Activated T-helper 1 cell treated with anti-CD3 and anti-CD28 coated beads, Interleukin-12 subunit alpha, Interleukin-12 subunit beta, Interleukin-2, Interleukin-4 antibody, amounts not matched to agents 30 ng/mL and 10 ng/mL and 1 ng/mL, durations not matched to agents 14 hours and 24 hours and 36 hours (primary cell): Measurements from ENCODE around the gene SIGLEC11. TPM values are rescaled to one million over a fixed set of nuclear protein-coding genes. Genes with fewer than 3 reads are reported as not detected.
"Not testable (repeated sequence)": the region's sequence is repeated elsewhere in the genome, so short reads cannot be mapped to it uniquely, and the experiment has no call there.

Experiments
- DNase-seq: peaks from one replicate; pipeline ENCODE4 v3.0.0; 2021; ENCODE audit warnings: low spot score
- H3K27ac Mint-ChIP-seq: one replicate; pipeline ENCODE4 v1.8.0; 2021; ENCODE audit warnings: mild to moderate bottlenecking, mixed read lengths
- H3K27me3 Mint-ChIP-seq: one replicate; pipeline ENCODE4 v1.8.0; 2022; ENCODE audit warnings: mild to moderate bottlenecking, moderate library complexity, mixed read lengths; ENCODE audit not compliant: insufficient read depth
- H3K36me3 Mint-ChIP-seq: one replicate; pipeline ENCODE4 v1.8.0; 2021; ENCODE audit warnings: low read depth, mixed read lengths
- H3K4me1 Mint-ChIP-seq: one replicate; pipeline ENCODE4 v1.8.0; 2021; ENCODE audit warnings: low read depth, mixed read lengths
- H3K4me3 Mint-ChIP-seq: one replicate; pipeline ENCODE4 v1.8.0; 2021; ENCODE audit warnings: mild to moderate bottlenecking, moderate library complexity, mixed read lengths
- H3K9me3 Mint-ChIP-seq: one replicate; pipeline ENCODE4 v1.8.0; 2021; ENCODE audit warnings: mixed read lengths
- intact Hi-C: fragments of 100-400 bp; cut with micrococcal nuclease; formaldehyde crosslinking; loops from one replicate; pipeline ENCODE4 v1.15.1; 2024
- total RNA-seq: library from RNA; stranded (reverse); gene quantifications from 2 replicates; pipeline ENCODE4 v1.2.3, GENCODE V29; 2022

SIGLEC11 gene
- total RNA-seq, 1 donor from 2014 or later, result not detected

- DNase-seq, result no peak
- H3K9me3 Mint-ChIP-seq, result no peaks in the 10 kb centered on the region
- intact Hi-C loops, result no loop called here
- H3K4me1 Mint-ChIP-seq, result peaks cover 59% of the 10 kb centered on the region
- H3K4me3 Mint-ChIP-seq, result peak overlapping the region; percentile 47
- H3K27me3 Mint-ChIP-seq, result no peaks in the 10 kb centered on the region
- peak overlapping the region; percentile 34 for H3K27ac Mint-ChIP-seq
- peaks cover 61% of the 10 kb centered on the region for H3K36me3 Mint-ChIP-seq
Measured at GRCh38 chr19:49926515-49926914, 34.5 kb downstream of the SIGLEC11 start.

DNA sequence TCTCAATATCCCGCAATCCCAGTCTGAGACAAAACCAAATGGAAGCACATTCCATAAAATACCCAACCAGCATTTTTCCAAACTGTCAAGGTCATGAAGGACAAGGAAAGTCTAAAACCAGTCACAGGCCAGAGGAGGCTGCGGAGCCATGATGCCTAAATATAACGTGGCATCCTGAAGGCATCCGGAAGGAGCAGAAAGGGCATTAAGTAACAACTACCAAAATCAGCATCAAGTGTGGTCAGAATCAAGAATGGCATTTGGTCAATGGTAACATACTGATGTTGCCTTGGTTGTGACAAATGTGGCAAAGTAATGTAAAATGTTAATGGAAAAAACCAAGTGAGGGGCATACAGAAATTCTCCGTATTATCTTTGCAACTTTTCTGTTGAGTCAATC, 35.5 kb downstream of the SIGLEC11 start:
- intact Hi-C loops, result no loop called here
- no peak for DNase-seq
- H3K9me3 Mint-ChIP-seq, result no peaks in the 10 kb centered on the region
- no peak overlapping the region for H3K27ac Mint-ChIP-seq
- no peaks in the 10 kb centered on the region for H3K27me3 Mint-ChIP-seq
- peak overlapping the region; percentile 59 for H3K4me3 Mint-ChIP-seq
- peaks cover 62% of the 10 kb centered on the region for H3K36me3 Mint-ChIP-seq
- peaks cover 49% of the 10 kb centered on the region for H3K4me1 Mint-ChIP-seq

- intact Hi-C loops, H3K9me3 Mint-ChIP-seq, DNase-seq, H3K27ac Mint-ChIP-seq, H3K4me3 Mint-ChIP-seq, H3K27me3 Mint-ChIP-seq: not testable (repeated sequence)
- Mint-ChIP-seq H3K36me3 (peaks cover 61% of the 10 kb centered on the region), H3K4me1 (peaks cover 42% of the 10 kb centered on the region)
Measured at GRCh38 chr19:49924881-49925210, 36.1 kb downstream of the SIGLEC11 start.

GRCh38 chr19:49924004-49924880, 36.7 kb downstream of the SIGLEC11 start:
- peaks cover 60% of the 10 kb centered on the region for H3K36me3 Mint-ChIP-seq
- no peak for DNase-seq
- H3K4me1 Mint-ChIP-seq, result peaks cover 43% of the 10 kb centered on the region
- no peaks in the 10 kb centered on the region for H3K9me3 Mint-ChIP-seq
- H3K27me3 Mint-ChIP-seq, result no peaks in the 10 kb centered on the region
- H3K4me3 Mint-ChIP-seq, result no peak overlapping the region
- H3K27ac Mint-ChIP-seq, result peak overlapping the region; percentile 23
- intact Hi-C loops, result no loop called here

- Mint-ChIP-seq H3K4me3 (no peak overlapping the region), H3K27ac (peak overlapping the region; percentile 23), H3K36me3 (peaks cover 59% of the 10 kb centered on the region), H3K27me3 (no peaks in the 10 kb centered on the region), H3K4me1 (peaks cover 44% of the 10 kb centered on the region), H3K9me3 (no peaks in the 10 kb centered on the region)
- intact Hi-C loops, result no loop called here
- no peak for DNase-seq
Measured at GRCh38 chr19:49923055-49924003, 37.6 kb downstream of the SIGLEC11 start.

- no peak for DNase-seq
- no peak overlapping the region for H3K4me3 Mint-ChIP-seq
- intact Hi-C loops, result no loop called here
- H3K9me3 Mint-ChIP-seq, result no peaks in the 10 kb centered on the region
- no peaks in the 10 kb centered on the region for H3K27me3 Mint-ChIP-seq
- peaks cover 39% of the 10 kb centered on the region for H3K4me1 Mint-ChIP-seq
- peaks cover 56% of the 10 kb centered on the region for H3K36me3 Mint-ChIP-seq
- H3K27ac Mint-ChIP-seq, result peak overlapping the region; percentile 63
Measured at GRCh38 chr19:49921871-49922795, 38.8 kb downstream of the SIGLEC11 start.

GRCh38 chr19:49920624-49921363, 40.2 kb downstream of the SIGLEC11 start:
- Mint-ChIP-seq H3K36me3 (peaks cover 57% of the 10 kb centered on the region), H3K27ac (no peak overlapping the region), H3K9me3 (no peaks in the 10 kb centered on the region), H3K4me1 (peaks cover 40% of the 10 kb centered on the region), H3K4me3 (no peak overlapping the region), H3K27me3 (no peaks in the 10 kb centered on the region)
- DNase-seq, result no peak
- intact Hi-C loops, result no loop called here

GRCh38 chr19:49918089-49918488, 42.9 kb downstream of the SIGLEC11 start:
- intact Hi-C loops, result no loop called here

DNA sequence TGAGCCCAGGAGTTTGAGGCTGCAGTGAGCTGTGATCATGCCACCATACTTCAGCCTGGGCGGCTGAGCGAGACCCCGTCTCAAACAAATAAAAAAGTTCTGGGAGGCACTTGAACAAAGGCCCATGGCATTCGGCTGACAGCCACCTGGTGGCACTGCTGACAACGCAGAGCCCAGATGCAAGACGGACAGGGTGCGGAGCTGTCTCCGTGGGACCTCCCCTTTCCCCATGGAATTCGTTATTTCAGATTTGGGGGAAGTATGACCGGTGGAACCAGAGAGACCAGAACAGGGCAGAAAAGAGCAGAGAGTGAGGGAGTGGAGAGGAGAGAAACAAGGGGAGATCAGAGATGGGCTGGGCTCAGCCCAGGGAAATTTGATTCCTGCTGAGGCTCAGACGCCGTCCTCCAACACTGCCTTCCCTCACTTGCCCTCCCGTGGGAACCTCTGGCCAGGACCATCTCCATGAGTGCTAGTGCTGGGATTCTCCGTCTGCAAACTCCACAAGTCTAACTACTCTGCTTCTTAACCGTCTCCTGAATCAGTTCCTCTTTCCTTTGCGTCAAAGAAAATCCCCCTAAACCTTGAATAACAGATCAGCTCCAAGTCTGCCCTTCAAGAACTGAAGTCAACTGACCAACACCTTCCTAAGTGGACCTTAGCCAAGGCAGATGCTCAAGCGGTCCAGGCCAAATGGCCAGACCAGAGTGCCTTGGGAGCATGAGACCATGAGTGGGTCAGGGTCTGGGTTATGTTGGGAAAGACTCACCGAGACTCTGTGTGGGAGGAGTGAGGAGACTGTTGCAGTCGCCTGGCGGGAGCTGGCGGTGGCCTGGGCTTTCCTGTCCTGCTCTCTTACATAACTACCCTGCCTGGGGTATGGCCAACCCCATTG, 43.9 kb downstream of the SIGLEC11 start:
- intact Hi-C loops, result no loop called here
- H3K27ac Mint-ChIP-seq, result peak overlapping the region; percentile 74

More at GRCh38 chr19:49918089-49918488, 42.9 kb downstream of the SIGLEC11 start:
- Mint-ChIP-seq H3K27ac (peak overlapping the region; percentile 12), H3K4me3 (no peak overlapping the region), H3K27me3 (no peaks in the 10 kb centered on the region), H3K4me1 (peaks cover 49% of the 10 kb centered on the region), H3K9me3 (no peaks in the 10 kb centered on the region), H3K36me3 (peaks cover 61% of the 10 kb centered on the region)
- no peak for DNase-seq

DNA sequence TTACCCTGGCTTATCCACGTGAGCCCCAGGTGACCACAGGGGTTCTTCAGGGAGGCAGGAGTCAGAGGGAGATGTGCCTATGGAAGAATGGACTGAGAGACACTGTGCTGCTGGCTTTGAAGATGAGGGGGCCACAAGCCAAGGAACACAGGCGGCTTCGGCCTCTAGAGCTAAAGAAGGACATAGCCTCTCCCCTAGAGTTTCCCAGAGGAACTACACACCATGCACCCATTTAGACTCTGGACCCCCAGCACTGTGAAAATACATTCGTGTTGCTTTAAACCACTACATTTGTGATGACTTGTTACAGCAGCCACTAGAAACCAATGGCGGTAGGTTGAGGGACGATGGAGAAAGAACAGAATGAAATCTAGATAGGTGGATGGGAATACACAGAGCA, 45.7 kb downstream of the SIGLEC11 start:
- intact Hi-C loops, result no loop called here
- no peak for DNase-seq
- Mint-ChIP-seq H3K27me3 (no peaks in the 10 kb centered on the region), H3K4me3 (no peak overlapping the region), H3K27ac (peak overlapping the region; percentile 83), H3K4me1 (peaks cover 60% of the 10 kb centered on the region), H3K9me3 (no peaks in the 10 kb centered on the region), H3K36me3 (peaks cover 56% of the 10 kb centered on the region)

More for the DNA sequence above, 43.9 kb downstream of the SIGLEC11 start:
- DNase-seq, result no peak
- peaks cover 50% of the 10 kb centered on the region for H3K4me1 Mint-ChIP-seq
- H3K9me3 Mint-ChIP-seq, result no peaks in the 10 kb centered on the region
- peaks cover 63% of the 10 kb centered on the region for H3K36me3 Mint-ChIP-seq
- H3K27me3 Mint-ChIP-seq, result no peaks in the 10 kb centered on the region
- H3K4me3 Mint-ChIP-seq, result no peak overlapping the region

- H3K4me3 Mint-ChIP-seq, result no peak overlapping the region
- H3K4me1 Mint-ChIP-seq, result peaks cover 54% of the 10 kb centered on the region
- peaks cover 54% of the 10 kb centered on the region for H3K36me3 Mint-ChIP-seq
- H3K27ac Mint-ChIP-seq, result peak overlapping the region; percentile 96
- intact Hi-C loops, result no loop called here
- H3K9me3 Mint-ChIP-seq, result no peaks in the 10 kb centered on the region
- H3K27me3 Mint-ChIP-seq, result no peaks in the 10 kb centered on the region
- DNase-seq, result no peak
Measured at GRCh38 chr19:49913720-49914119, 47.3 kb downstream of the SIGLEC11 start.
